ENCODE measurements around the gene HES1.

- TF ChIP-seq, protein P1, sequence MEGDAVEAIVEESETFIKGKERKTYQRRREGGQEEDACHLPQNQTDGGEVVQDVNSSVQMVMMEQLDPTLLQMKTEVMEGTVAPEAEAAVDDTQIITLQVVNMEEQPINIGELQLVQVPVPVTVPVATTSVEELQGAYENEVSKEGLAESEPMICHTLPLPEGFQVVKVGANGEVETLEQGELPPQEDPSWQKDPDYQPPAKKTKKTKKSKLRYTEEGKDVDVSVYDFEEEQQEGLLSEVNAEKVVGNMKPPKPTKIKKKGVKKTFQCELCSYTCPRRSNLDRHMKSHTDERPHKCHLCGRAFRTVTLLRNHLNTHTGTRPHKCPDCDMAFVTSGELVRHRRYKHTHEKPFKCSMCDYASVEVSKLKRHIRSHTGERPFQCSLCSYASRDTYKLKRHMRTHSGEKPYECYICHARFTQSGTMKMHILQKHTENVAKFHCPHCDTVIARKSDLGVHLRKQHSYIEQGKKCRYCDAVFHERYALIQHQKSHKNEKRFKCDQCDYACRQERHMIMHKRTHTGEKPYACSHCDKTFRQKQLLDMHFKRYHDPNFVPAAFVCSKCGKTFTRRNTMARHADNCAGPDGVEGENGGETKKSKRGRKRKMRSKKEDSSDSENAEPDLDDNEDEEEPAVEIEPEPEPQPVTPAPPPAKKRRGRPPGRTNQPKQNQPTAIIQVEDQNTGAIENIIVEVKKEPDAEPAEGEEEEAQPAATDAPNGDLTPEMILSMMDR (IDR thresholded peaks at IDR 0.05; ENCODE audit: borderline replicate concordance, extremely low read depth, low read length, poor library complexity, severe bottlenecking): no peak
- TF ChIP-seq EZH2 (IDR thresholded peaks at IDR 0.05; ENCODE audit: borderline replicate concordance, low read depth, low read length, severe bottlenecking): no peak
Measured at GRCh38 chr3:194101592-194102432, 34.1 kb upstream of the HES1 start.
